HepG2 (cell line): Measurements from ENCODE around the gene PLA2R1. TPM values are rescaled to one million over a fixed set of nuclear protein-coding genes. Genes with fewer than 3 reads are reported as not detected.

Experiments
- HHEX ChIP-seq: IDR thresholded peaks from 2 replicates; pipeline ENCODE4 v1.6.1; 2016; ENCODE audit warnings: control low read depth
- JUNB ChIP-seq: sonication (generic); formaldehyde crosslinking; IDR thresholded peaks from 2 replicates; pipeline ENCODE4 v1.8.0; 2022; ENCODE audit warnings: missing genetic modification reagents, mild to moderate bottlenecking, borderline replicate concordance
- KLF13 ChIP-seq: sonication (generic); formaldehyde crosslinking; IDR thresholded peaks from 2 replicates; pipeline ENCODE4 v1.4.0; 2020; ENCODE audit warnings: mild to moderate bottlenecking, missing genetic modification reagents
- ZFX ChIP-seq: sonication (generic); formaldehyde crosslinking; IDR thresholded peaks from 2 replicates; pipeline ENCODE4 v1.4.0; 2020; ENCODE audit warnings: mild to moderate bottlenecking, low read depth, missing genetic modification reagents, moderate library complexity
- polyA plus RNA-seq, 8 experiments: library from polyadenylated mRNA; depleted of rRNA in 3 of 8; stranded (reverse) in 7 of 8; unstranded in 1 of 8; fragments of >200 nt; fragmentation: Illumina TruSeq in 4 of 8; extraction: Trizol in 4 of 8; gene quantifications; 2 replicates each; pipeline versions ENCODE4 v1.2.1 to v1.2.3, GENCODE V29; 2011 to 2016; ENCODE audit warnings: low read depth in 4 of 8, missing spikeins in 1 of 8, mixed read lengths in 1 of 8; ENCODE audit not compliant: insufficient read depth in 1 of 8
- total RNA-seq, 5 experiments: library from RNA; depleted of rRNA; stranded (reverse); fragments of >200 nt; fragmentation: Illumina TruSeq; extraction: Trizol; gene quantifications; 2 replicates each; pipeline ENCODE4 v1.2.3, GENCODE V29; 2016; ENCODE audit warnings: low read depth in 1 of 5
- TF ChIP-seq, protein P1 (sequence below): sonication (generic); formaldehyde crosslinking; IDR thresholded peaks from 2 replicates; pipeline ENCODE4 v1.9.0; 2021; ENCODE audit warnings: mild to moderate bottlenecking, missing genetic modification reagents
- TF ChIP-seq, protein P2 (sequence below): sonication (generic); formaldehyde crosslinking; IDR thresholded peaks from 2 replicates; pipeline ENCODE4 v1.4.0; 2020; ENCODE audit warnings: missing genetic modification reagents, mild to moderate bottlenecking, borderline replicate concordance

Gene PLA2R1
- total and polyA plus RNA-seq, 2 of the 13 experiments (the other 11 are each of a cell fraction or from before 2014, with no cell fraction given): not detected

DNA sequence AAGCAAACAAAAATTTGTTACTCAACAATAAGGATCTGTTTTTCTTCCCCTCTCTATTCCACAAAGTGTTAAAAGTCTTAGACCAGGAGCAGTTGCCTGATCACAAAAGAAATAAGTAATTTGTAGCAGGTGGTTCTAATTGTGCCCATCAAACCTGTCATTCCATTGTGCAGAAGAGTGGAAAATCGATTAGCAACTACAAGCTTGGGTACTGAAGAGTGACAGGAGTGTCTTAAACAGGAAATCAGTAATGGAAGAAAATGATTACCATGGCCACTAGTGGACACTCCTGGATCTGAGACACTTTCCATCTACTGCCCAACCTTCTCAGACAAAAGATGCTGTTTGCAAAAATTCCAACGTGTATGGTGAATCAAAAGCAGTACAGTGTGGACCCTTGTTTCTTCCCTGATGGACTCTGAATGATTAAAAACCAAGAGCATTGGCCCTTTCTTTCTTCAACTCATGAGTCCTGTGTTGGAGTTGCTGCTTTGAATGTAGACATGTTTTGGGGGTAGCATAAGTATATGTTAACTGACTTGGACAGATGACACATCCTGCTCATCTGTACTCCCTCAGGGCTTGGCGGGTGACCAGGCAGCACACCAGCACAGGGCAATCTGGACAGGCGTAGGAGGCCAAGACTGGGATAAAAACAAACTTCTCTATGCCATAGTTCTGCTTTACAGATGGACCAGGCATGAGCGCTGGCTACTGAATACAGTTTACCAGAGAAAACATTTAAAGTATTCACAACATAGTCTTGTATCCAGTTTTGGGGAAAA, 51.9 kb downstream of the PLA2R1 start (continued):
- TF ChIP-seq, protein P1, sequence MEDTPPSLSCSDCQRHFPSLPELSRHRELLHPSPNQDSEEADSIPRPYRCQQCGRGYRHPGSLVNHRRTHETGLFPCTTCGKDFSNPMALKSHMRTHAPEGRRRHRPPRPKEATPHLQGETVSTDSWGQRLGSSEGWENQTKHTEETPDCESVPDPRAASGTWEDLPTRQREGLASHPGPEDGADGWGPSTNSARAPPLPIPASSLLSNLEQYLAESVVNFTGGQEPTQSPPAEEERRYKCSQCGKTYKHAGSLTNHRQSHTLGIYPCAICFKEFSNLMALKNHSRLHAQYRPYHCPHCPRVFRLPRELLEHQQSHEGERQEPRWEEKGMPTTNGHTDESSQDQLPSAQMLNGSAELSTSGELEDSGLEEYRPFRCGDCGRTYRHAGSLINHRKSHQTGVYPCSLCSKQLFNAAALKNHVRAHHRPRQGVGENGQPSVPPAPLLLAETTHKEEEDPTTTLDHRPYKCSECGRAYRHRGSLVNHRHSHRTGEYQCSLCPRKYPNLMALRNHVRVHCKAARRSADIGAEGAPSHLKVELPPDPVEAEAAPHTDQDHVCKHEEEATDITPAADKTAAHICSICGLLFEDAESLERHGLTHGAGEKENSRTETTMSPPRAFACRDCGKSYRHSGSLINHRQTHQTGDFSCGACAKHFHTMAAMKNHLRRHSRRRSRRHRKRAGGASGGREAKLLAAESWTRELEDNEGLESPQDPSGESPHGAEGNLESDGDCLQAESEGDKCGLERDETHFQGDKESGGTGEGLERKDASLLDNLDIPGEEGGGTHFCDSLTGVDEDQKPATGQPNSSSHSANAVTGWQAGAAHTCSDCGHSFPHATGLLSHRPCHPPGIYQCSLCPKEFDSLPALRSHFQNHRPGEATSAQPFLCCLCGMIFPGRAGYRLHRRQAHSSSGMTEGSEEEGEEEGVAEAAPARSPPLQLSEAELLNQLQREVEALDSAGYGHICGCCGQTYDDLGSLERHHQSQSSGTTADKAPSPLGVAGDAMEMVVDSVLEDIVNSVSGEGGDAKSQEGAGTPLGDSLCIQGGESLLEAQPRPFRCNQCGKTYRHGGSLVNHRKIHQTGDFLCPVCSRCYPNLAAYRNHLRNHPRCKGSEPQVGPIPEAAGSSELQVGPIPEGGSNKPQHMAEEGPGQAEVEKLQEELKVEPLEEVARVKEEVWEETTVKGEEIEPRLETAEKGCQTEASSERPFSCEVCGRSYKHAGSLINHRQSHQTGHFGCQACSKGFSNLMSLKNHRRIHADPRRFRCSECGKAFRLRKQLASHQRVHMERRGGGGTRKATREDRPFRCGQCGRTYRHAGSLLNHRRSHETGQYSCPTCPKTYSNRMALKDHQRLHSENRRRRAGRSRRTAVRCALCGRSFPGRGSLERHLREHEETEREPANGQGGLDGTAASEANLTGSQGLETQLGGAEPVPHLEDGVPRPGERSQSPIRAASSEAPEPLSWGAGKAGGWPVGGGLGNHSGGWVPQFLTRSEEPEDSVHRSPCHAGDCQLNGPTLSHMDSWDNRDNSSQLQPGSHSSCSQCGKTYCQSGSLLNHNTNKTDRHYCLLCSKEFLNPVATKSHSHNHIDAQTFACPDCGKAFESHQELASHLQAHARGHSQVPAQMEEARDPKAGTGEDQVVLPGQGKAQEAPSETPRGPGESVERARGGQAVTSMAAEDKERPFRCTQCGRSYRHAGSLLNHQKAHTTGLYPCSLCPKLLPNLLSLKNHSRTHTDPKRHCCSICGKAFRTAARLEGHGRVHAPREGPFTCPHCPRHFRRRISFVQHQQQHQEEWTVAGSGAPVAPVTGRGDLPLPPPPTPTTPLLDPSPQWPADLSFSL (CRISPR knock-in tag): no peak
- TF ChIP-seq HHEX (CRISPR knock-in tag) (no peak), ZFX (CRISPR knock-in tag) (no peak), KLF13 (CRISPR knock-in tag) (no peak), JUNB (CRISPR knock-in tag) (no peak)
- TF ChIP-seq, protein P2, sequence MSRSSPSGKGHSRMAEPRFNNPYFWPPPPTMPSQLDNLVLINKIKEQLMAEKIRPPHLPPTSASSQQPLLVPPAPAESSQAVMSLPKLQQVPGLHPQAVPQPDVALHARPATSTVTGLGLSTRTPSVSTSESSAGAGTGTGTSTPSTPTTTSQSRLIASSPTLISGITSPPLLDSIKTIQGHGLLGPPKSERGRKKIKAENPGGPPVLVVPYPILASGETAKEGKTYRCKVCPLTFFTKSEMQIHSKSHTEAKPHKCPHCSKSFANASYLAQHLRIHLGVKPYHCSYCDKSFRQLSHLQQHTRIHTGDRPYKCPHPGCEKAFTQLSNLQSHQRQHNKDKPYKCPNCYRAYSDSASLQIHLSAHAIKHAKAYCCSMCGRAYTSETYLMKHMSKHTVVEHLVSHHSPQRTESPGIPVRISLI: no peak
